ENCODE data around the gene C5.

The C5 gene

GRCh38 chr9:120904061-120904977, 145.8 kb downstream of the C5 start:
- H3K27ac ChIP-seq (ENCODE audit: low read depth, low read length), result no peak overlapping the region
- no peaks in the 10 kb centered on the region for H3K27me3 ChIP-seq (ENCODE audit: insufficient read depth, low read length)
- no peaks in the 10 kb centered on the region for H3K9me3 ChIP-seq (ENCODE audit: insufficient read depth, low read depth, low read length)
- no peaks in the 10 kb centered on the region for H3K4me1 ChIP-seq (ENCODE audit: insufficient read depth, low read length)
- WGBS, result 92% methylated on average over 16 of the region's 16 CpGs
- no peak overlapping the region for H3K4me3 ChIP-seq (ENCODE audit: low read length)
- no peak overlapping the region for H3K9ac ChIP-seq (ENCODE audit: low read depth, low read length)
- no peaks in the 10 kb centered on the region for H3K36me3 ChIP-seq (ENCODE audit: insufficient read depth, low read length)

- H3K9ac ChIP-seq (ENCODE audit: low read depth, low read length), result no peak overlapping the region
- no peaks in the 10 kb centered on the region for H3K27me3 ChIP-seq (ENCODE audit: insufficient read depth, low read length)
- no peak overlapping the region for H3K27ac ChIP-seq (ENCODE audit: low read depth, low read length)
- WGBS, result 88% methylated on average over 14 of the region's 14 CpGs
- no peaks in the 10 kb centered on the region for H3K4me1 ChIP-seq (ENCODE audit: insufficient read depth, low read length)
- no peak overlapping the region for H3K4me3 ChIP-seq (ENCODE audit: low read length)
- no peaks in the 10 kb centered on the region for H3K36me3 ChIP-seq (ENCODE audit: insufficient read depth, low read length)
- H3K9me3 ChIP-seq (ENCODE audit: insufficient read depth, low read depth, low read length), result no peaks in the 10 kb centered on the region
These were observed 147.2 kb downstream of the C5 start for GRCh38 chr9:120902569-120903535.

All from HUES64 (cell line).